GM23338 (cell line): ENCODE data around the gene GRID2. TPM values are rescaled to one million over a fixed set of nuclear protein-coding genes. Genes with fewer than 3 reads are reported as not detected.

Source experiments
- ATAC-seq: fragments of 200-7000 bp; cut with Tn5 transposase; 3 replicates; pipeline ENCODE4 v1.9.1; 2020
- DNase-seq: peaks from one replicate; pipeline ENCODE4 v3.0.0-alpha.2; 2015; ENCODE audit warnings: low spot score
- H2AFZ ChIP-seq: fragments of 200-600 bp; sonication (generic); 2 replicates; pipeline ENCODE4 v1.8.0; 2016; ENCODE audit warnings: antibody characterized with exemption, mild to moderate bottlenecking, moderate library complexity
- H3F3A ChIP-seq: fragments of 200-600 bp; sonication (generic); replicated peaks from 2 replicates; pipeline ENCODE4 v1.8.0; 2017; ENCODE audit warnings: antibody characterized with exemption, mixed run types, low read depth
- H3K27ac ChIP-seq: fragments of 200-600 bp; sonication (generic); 2 replicates; pipeline ENCODE4 v1.6.1; 2016; ENCODE audit warnings: low read depth
- H3K27me3 ChIP-seq: fragments of 200-600 bp; sonication (generic); 2 replicates; pipeline ENCODE4 v1.8.0; 2016; ENCODE audit warnings: mild to moderate bottlenecking, mixed run types, moderate library complexity; ENCODE audit not compliant: insufficient read depth
- H3K36me3 ChIP-seq: fragments of 200-600 bp; sonication (generic); 2 replicates; pipeline ENCODE4 v1.8.0; 2016; ENCODE audit warnings: mild to moderate bottlenecking; ENCODE audit not compliant: insufficient read depth
- H3K4me1 ChIP-seq: fragments of 200-600 bp; sonication (generic); 2 replicates; pipeline ENCODE4 v1.8.0; 2016; ENCODE audit warnings: mild to moderate bottlenecking, moderate library complexity; ENCODE audit not compliant: insufficient read depth
- H3K4me2 ChIP-seq: fragments of 200-600 bp; sonication (generic); 2 replicates; pipeline ENCODE4 v1.7.1; 2017; ENCODE audit warnings: mixed run types
- H3K4me3 ChIP-seq: fragments of 200-600 bp; sonication (generic); 2 replicates; pipeline ENCODE4 v1.6.1; 2016; ENCODE audit warnings: mixed run types
- H3K79me2 ChIP-seq: fragments of 200-600 bp; sonication (generic); replicated peaks from 2 replicates; pipeline ENCODE4 v1.8.0; 2017; ENCODE audit warnings: mild to moderate bottlenecking; ENCODE audit not compliant: insufficient read depth
- H3K9me2 ChIP-seq: fragments of 200-600 bp; sonication (generic); 2 replicates; pipeline ENCODE4 v1.8.0; 2017; ENCODE audit not compliant: insufficient read depth
- H4K20me1 ChIP-seq: fragments of 200-600 bp; sonication (generic); replicated peaks from 2 replicates; pipeline ENCODE4 v1.8.0; 2017; ENCODE audit warnings: mild to moderate bottlenecking; ENCODE audit not compliant: insufficient read depth
- H3K27ac Mint-ChIP-seq: 2 replicates; pipeline ENCODE4 v1.8.0; 2020; ENCODE audit warnings: inconsistent platforms, mild to moderate bottlenecking, moderate library complexity, mixed read lengths
- H3K27me3 Mint-ChIP-seq: 3 replicates; pipeline ENCODE4 v1.8.0; 2022; ENCODE audit warnings: low read depth, mild to moderate bottlenecking, moderate library complexity, mixed read lengths, inconsistent platforms; ENCODE audit not compliant: insufficient read depth, poor library complexity
- H3K36me3 Mint-ChIP-seq: 3 replicates; pipeline ENCODE4 v1.8.0; 2021; ENCODE audit warnings: low read depth, mild to moderate bottlenecking, inconsistent platforms, moderate library complexity, mixed read lengths
- H3K4me1 Mint-ChIP-seq: 3 replicates; pipeline ENCODE4 v1.8.0; 2020; ENCODE audit warnings: mild to moderate bottlenecking, inconsistent platforms, mixed read lengths
- H3K4me3 Mint-ChIP-seq: 3 replicates; pipeline ENCODE4 v1.8.0; 2021; ENCODE audit warnings: moderate library complexity, mild to moderate bottlenecking, inconsistent platforms, mixed read lengths
- H3K9me3 Mint-ChIP-seq: 3 replicates; pipeline ENCODE4 v1.8.0; 2020; ENCODE audit warnings: moderate library complexity, mild to moderate bottlenecking, inconsistent platforms, mixed read lengths
- CREB1 ChIP-seq: fragments of 250-450 bp; sonication (Bioruptor Pico); IDR thresholded peaks from 2 replicates; pipeline ENCODE4 v1.5.0; 2020; ENCODE audit warnings: low read depth, mild to moderate bottlenecking, moderate library complexity
- CTCF ChIP-seq, 2 experiments: fragments of 200-600 bp in 1 of 2; sonication (generic) in 1 of 2; conservative IDR thresholded peaks; 2 replicates each; pipeline versions ENCODE4 v1.5.1 to v1.6.1; 2016 to 2017; ENCODE audit warnings: antibody characterized with exemption in 2 of 2, low read depth in 2 of 2, mild to moderate bottlenecking in 2 of 2, moderate library complexity in 1 of 2
- ETS1 ChIP-seq: IDR thresholded peaks from 2 replicates; pipeline ENCODE4 v1.6.1; 2016; ENCODE audit warnings: antibody characterized with exemption
- EZH2 ChIP-seq: fragments of 200-600 bp; sonication (generic); IDR thresholded peaks from one replicate; pipeline ENCODE4 v1.8.0; 2017; ENCODE audit warnings: antibody characterized with exemption, mild to moderate bottlenecking, low read depth; ENCODE audit not compliant: unreplicated experiment
- EZH2phosphoT487 ChIP-seq: fragments of 200-600 bp; sonication (generic); IDR thresholded peaks from one replicate; pipeline ENCODE4 v1.8.1; 2018; ENCODE audit warnings: antibody characterized with exemption; ENCODE audit not compliant: unreplicated experiment
- JUNB ChIP-seq: IDR thresholded peaks from one replicate; pipeline ENCODE4 v1.6.1; 2016; ENCODE audit warnings: antibody characterized with exemption; ENCODE audit not compliant: unreplicated experiment
- NANOG ChIP-seq: IDR thresholded peaks from 2 replicates; pipeline ENCODE4 v1.6.1; 2016; ENCODE audit warnings: antibody characterized with exemption, borderline replicate concordance
- POLR2AphosphoS5 ChIP-seq: IDR thresholded peaks from 2 replicates; pipeline ENCODE4 v1.6.1; 2016; ENCODE audit warnings: antibody characterized with exemption, low read depth
- REST ChIP-seq: IDR thresholded peaks from one replicate; pipeline ENCODE4 v1.6.1; 2018; ENCODE audit warnings: antibody characterized with exemption; ENCODE audit not compliant: unreplicated experiment
- STAT1 ChIP-seq: IDR thresholded peaks from one replicate; pipeline ENCODE4 v1.6.1; 2016; ENCODE audit warnings: antibody characterized with exemption; ENCODE audit not compliant: unreplicated experiment
- ZNF114 ChIP-seq: fragments of 250-450 bp; sonication (Bioruptor Pico); IDR thresholded peaks from 2 replicates; pipeline ENCODE4 v1.5.0; 2020; ENCODE audit warnings: mild to moderate bottlenecking, moderate library complexity
- ZNF331 ChIP-seq: fragments of 250-450 bp; sonication (Bioruptor Pico); IDR thresholded peaks from 2 replicates; pipeline ENCODE4 v1.5.0; 2020; ENCODE audit warnings: low read depth, mild to moderate bottlenecking, moderate library complexity
- ZNF462 ChIP-seq: fragments of 250-450 bp; sonication (Bioruptor Pico); IDR thresholded peaks from 2 replicates; pipeline ENCODE4 v1.5.0; 2020; ENCODE audit warnings: mild to moderate bottlenecking, moderate library complexity
- polyA plus RNA-seq: library from polyadenylated mRNA; unstranded; fragments of >200 nt; fragmentation: Nextera tagmentation; extraction: Ambion mirVana; gene quantifications from 2 replicates; pipeline ENCODE4 v1.2.1, GENCODE V29; 2016
- total RNA-seq: library from RNA; depleted of rRNA; stranded (reverse); fragments of >200 nt; shearing (Covaris generic); gene quantifications from 2 replicates; pipeline ENCODE4 v1.2.3, GENCODE V29; 2014

GRID2 gene
- total and polyA plus RNA-seq, 2 experiments from 2014 or later, result 19.9 to 65.4 TPM

- H3K9me2 ChIP-seq, result no peaks in the 10 kb centered on the region
- DNase-seq (no peak), ATAC-seq (no peak)
- H4K20me1 ChIP-seq, result no peaks in the 10 kb centered on the region
- no peak overlapping the region for H3K4me3 ChIP-seq
- H3K36me3 Mint-ChIP-seq, result no peaks in the 10 kb centered on the region
- peaks cover 2% of the 10 kb centered on the region; the same call in 1 of the 3 replicates for H3K4me1 Mint-ChIP-seq
- no peaks in the 10 kb centered on the region for H3K79me2 ChIP-seq
- H3K27ac ChIP-seq, result no peak overlapping the region
- no peak overlapping the region for H3K4me3 Mint-ChIP-seq
- TF ChIP-seq POLR2AphosphoS5 (no peak), CREB1 (CRISPR knock-in tag) (no peak), ZNF331 (CRISPR knock-in tag) (no peak), REST (no peak), JUNB (no peak), ZNF114 (CRISPR knock-in tag) (no peak), CTCF (conservative IDR thresholded peaks at IDR 0.05; ENCODE audit: low read depth in 2 of 2) (no peak), EZH2 (no peak), STAT1 (no peak), ETS1 (no peak), EZH2phosphoT487 (no peak), NANOG (no peak), ZNF462 (CRISPR knock-in tag) (no peak)
- no peaks in the 10 kb centered on the region for H3K27me3 ChIP-seq
- no peak overlapping the region for H2AFZ ChIP-seq
- no peak overlapping the region for H3K27ac Mint-ChIP-seq
- no peaks in the 10 kb centered on the region for H3K36me3 ChIP-seq
- H3K27me3 Mint-ChIP-seq, result no peaks in the 10 kb centered on the region
- H3K4me2 ChIP-seq, result no peak overlapping the region
- no peaks in the 10 kb centered on the region for H3K4me1 ChIP-seq
- no peaks in the 10 kb centered on the region for H3F3A ChIP-seq
- H3K9me3 Mint-ChIP-seq, result no peaks in the 10 kb centered on the region
Observed at GRCh38 chr4:93617606-93618005, 1313.8 kb downstream of the GRID2 start.
